ENCODE results near the gene WDR18.

- TF ChIP-seq TAF1 (IDR thresholded peaks at IDR 0.05; ENCODE audit: borderline replicate concordance, insufficient read depth, low read length), result no peak
- no peak for TF ChIP-seq FOXP2 (optimal IDR thresholded peaks at IDR 0.05; ENCODE audit: borderline replicate concordance, extremely low read depth, extremely low read length, insufficient read depth)
- no peak for TF ChIP-seq POLR2AphosphoS5 (IDR thresholded peaks at IDR 0.05; ENCODE audit: low read depth, low read length)
Measured at GRCh38 chr19:1011831-1012333, 27.7 kb downstream of the WDR18 start.
